Measurements from ENCODE around the gene ARFGAP2. TPM values are rescaled to one million over a fixed set of nuclear protein-coding genes. Genes with fewer than 3 reads are reported as not detected.
"Not testable (repeated sequence)": the region's sequence is repeated elsewhere in the genome, so short reads cannot be mapped to it uniquely, and the experiment has no call there.

The ARFGAP2 gene
- total RNA-seq, 1 donor from 2014 or later, result 47.8 TPM

GRCh38 chr11:47215366-47215910 is 38.8 kb upstream of the ARFGAP2 start:
- Histone ChIP-seq H3K36me3 (peaks cover 9% of the 10 kb centered on the region), H3K4me1 (peaks cover 54% of the 10 kb centered on the region), H3K27ac (replicated peaks) (peak overlapping the region; percentile 94), H3K9me3 (replicated peaks) (no peaks in the 10 kb centered on the region), H3K27me3 (ENCODE audit: low read depth) (no peaks in the 10 kb centered on the region), H3K4me3 (peak overlapping the region; percentile 82)
- TF ChIP-seq CTCF (IDR thresholded peaks at IDR 0.05; ENCODE audit: borderline replicate concordance), result no peak
- intact Hi-C loops (cut with micrococcal nuclease), result no loop called here
- DNase-seq, result no peak

DNA sequence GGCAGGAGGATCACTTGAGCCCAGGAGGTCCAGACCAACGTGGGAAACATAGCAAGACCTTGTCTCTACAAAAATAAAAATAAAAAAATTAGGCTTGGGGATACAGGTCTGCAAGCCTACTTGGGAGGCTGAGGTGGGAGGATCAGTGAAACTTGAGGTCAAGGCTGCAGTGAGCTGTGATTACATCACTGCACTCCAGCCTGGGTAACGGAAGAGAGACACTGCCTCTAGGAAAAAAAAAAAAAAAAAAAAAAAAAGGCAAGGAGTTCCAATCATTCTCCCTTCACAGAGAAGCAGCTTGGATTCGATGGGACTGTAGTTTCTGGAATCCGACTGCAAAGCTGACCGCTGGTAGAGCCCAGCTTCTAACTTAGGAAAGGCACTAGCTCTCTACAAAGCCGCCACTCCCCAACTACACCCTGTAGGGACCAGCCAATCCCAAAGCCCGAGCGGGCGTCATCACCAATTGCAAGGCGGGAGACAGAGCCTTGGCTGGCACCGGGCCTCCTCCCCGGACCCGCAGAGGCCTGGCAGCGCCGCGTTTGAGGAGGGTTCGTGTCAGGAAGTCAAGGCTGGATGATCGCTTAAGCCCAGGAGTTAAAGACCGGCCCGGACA is 37.4 kb upstream of the ARFGAP2 start:
- DNase-seq, result peak; percentile 90
- no peak for TF ChIP-seq CTCF (IDR thresholded peaks at IDR 0.05; ENCODE audit: borderline replicate concordance)
- no peaks in the 10 kb centered on the region for H3K27me3 ChIP-seq (ENCODE audit: low read depth)
- H3K36me3 ChIP-seq, result no peaks in the 10 kb centered on the region
- peaks cover 45% of the 10 kb centered on the region for H3K4me1 ChIP-seq
- H3K4me3 ChIP-seq, result peak overlapping the region; percentile 82
- intact Hi-C loops (cut with micrococcal nuclease), result no loop called here
- no peaks in the 10 kb centered on the region for H3K9me3 ChIP-seq (replicated peaks)
- H3K27ac ChIP-seq (replicated peaks), result peak overlapping the region; percentile 94

GRCh38 chr11:47212938-47213337 is 36.3 kb upstream of the ARFGAP2 start:
- no peak overlapping the region for H3K4me3 ChIP-seq
- no peaks in the 10 kb centered on the region for H3K36me3 ChIP-seq
- H3K4me1 ChIP-seq, result peaks cover 41% of the 10 kb centered on the region
- H3K9me3 ChIP-seq (replicated peaks), result no peaks in the 10 kb centered on the region
- no peak for TF ChIP-seq CTCF (IDR thresholded peaks at IDR 0.05; ENCODE audit: borderline replicate concordance)
- intact Hi-C loops (cut with micrococcal nuclease), result no loop called here
- no peak for DNase-seq
- H3K27ac ChIP-seq (replicated peaks), result no peak overlapping the region
- no peaks in the 10 kb centered on the region for H3K27me3 ChIP-seq (ENCODE audit: low read depth)

DNA sequence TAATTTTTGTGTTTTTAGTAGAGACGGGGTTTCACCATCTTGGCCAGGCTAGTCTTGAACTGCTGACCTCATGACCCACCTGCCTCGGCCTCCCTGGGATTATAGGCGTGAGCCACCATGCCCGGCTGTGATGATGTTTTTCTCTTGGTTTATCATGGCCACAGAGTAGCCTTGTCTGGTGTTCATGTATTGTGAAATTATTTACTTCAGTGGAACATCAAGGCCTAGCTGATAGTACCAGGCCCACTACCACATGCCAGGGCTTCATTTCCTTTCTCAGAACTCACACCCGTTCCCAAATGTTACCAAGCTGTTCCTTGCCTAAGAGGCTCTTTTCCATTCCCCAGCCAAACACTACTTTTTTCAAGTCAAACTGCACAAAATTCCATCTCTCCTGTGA is 31.9 kb upstream of the ARFGAP2 start:
- Histone ChIP-seq H3K27me3 (ENCODE audit: low read depth) (no peaks in the 10 kb centered on the region), H3K27ac (replicated peaks) (no peak overlapping the region), H3K36me3 (no peaks in the 10 kb centered on the region), H3K4me1 (no peaks in the 10 kb centered on the region), H3K4me3 (no peak overlapping the region), H3K9me3 (replicated peaks) (no peaks in the 10 kb centered on the region)
- no peak for DNase-seq
- intact Hi-C loops (cut with micrococcal nuclease), result no loop called here
- no peak for TF ChIP-seq CTCF (IDR thresholded peaks at IDR 0.05; ENCODE audit: borderline replicate concordance)

DNA sequence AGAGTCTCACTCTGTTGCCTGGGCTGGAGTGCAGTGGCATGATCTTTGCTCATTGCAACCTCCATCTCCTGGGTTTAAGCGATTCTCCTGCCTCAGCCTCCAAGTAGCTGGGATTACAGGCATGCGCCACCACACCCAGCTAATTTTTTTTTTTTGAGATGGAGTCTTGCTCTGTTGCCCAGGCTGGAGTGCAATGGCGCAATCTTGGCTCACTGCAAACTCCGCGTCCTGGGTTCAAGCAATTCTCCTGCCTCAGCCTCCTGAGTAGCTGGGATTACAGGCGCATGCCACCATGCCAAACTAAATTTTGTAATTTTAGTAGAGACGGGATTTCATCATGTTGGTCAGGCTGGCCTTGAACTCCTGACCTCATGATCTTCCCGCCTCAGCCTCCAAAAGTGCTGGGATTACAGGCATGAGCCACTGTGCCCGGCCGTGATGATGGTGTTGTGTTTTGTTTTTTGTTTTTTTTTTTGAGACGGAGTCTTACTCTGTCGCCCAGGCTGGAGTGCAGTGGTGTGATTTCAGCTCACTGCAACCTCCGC is 31.4 kb upstream of the ARFGAP2 start:
- H3K36me3 ChIP-seq; H3K9me3 ChIP-seq (replicated peaks); H3K4me3 ChIP-seq; DNase-seq; intact Hi-C loops (cut with micrococcal nuclease); H3K27me3 ChIP-seq (ENCODE audit: low read depth); H3K27ac ChIP-seq (replicated peaks); H3K4me1 ChIP-seq: not testable (repeated sequence)

GRCh38 chr11:47207459-47207858 is 30.8 kb upstream of the ARFGAP2 start:
- Histone ChIP-seq H3K27ac (replicated peaks) (no peak overlapping the region), H3K27me3 (ENCODE audit: low read depth) (no peaks in the 10 kb centered on the region), H3K4me1 (no peaks in the 10 kb centered on the region), H3K36me3 (no peaks in the 10 kb centered on the region), H3K4me3 (no peak overlapping the region), H3K9me3 (replicated peaks) (no peaks in the 10 kb centered on the region)
- no peak for DNase-seq
- intact Hi-C loops (cut with micrococcal nuclease), result no loop called here
- TF ChIP-seq CTCF (IDR thresholded peaks at IDR 0.05; ENCODE audit: borderline replicate concordance), result no peak

DNA sequence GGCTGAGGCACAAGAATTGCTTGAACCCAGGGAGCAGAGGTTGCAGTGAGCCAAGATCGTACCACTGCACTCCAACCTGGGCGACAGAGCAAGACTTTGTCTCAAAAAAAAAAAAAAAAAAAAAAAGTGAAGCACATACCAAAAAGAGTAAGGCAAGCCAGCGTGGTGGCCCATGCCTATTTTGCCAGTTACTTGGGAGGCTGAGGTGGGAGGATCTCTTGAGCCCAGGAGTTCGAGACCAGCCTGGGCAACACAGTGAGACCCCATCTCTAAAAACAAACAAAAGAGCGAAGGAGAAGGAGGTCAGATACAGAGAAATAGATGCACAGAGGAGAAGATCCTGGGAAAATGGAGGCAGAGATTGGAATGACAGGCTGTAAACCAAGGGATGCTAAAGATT is 29.9 kb upstream of the ARFGAP2 start:
- H3K4me3 ChIP-seq; H3K27me3 ChIP-seq (ENCODE audit: low read depth); H3K36me3 ChIP-seq; H3K4me1 ChIP-seq; H3K9me3 ChIP-seq (replicated peaks); H3K27ac ChIP-seq (replicated peaks); intact Hi-C loops (cut with micrococcal nuclease); DNase-seq: not testable (repeated sequence)
